ENCODE measurements around the gene NCKAP1.

GRCh38 chr2:183079139-183079775 lies 41.0 kb upstream of the NCKAP1 start:
- TF ChIP-seq CTCF (conservative IDR thresholded peaks at IDR 0.05): no peak
- TF ChIP-seq ZFX (IDR thresholded peaks at IDR 0.05): no peak

All from C4-2B (cell line).